ENCODE measurements around the gene ARHGEF16.

ARHGEF16 gene

GRCh38 chr1:3453891-3454810, at the start of gene ARHGEF16:
ARHGEF16 (plus strand) TSS chr1:3454665; CDS start chr1:3463085, 8,420 bp downstream.
- DNase-seq = no peak

GRCh38 chr1:3404801-3405200, 49.7 kb upstream of the ARHGEF16 start:
- no peak for DNase-seq

- no peak for DNase-seq
Observed at GRCh38 chr1:3405491-3405890, 49.0 kb upstream of the ARHGEF16 start.

- DNase-seq = no peak
Observed at GRCh38 chr1:3405974-3406867, 48.2 kb upstream of the ARHGEF16 start.

GRCh38 chr1:3407021-3407420, 47.4 kb upstream of the ARHGEF16 start:
- no peak for DNase-seq

GRCh38 chr1:3408751-3409266, 45.7 kb upstream of the ARHGEF16 start:
- DNase-seq = no peak

- no peak for DNase-seq
Observed at GRCh38 chr1:3409366-3410141, 44.9 kb upstream of the ARHGEF16 start.

GRCh38 chr1:3410142-3410925, 44.1 kb upstream of the ARHGEF16 start:
- DNase-seq = no peak

- DNase-seq = no peak
Observed at GRCh38 chr1:3411806-3412205, 42.7 kb upstream of the ARHGEF16 start.

- no peak for DNase-seq
Observed at GRCh38 chr1:3412376-3412775, 42.1 kb upstream of the ARHGEF16 start.

GRCh38 chr1:3413975-3414710, 40.3 kb upstream of the ARHGEF16 start:
- DNase-seq = no peak

GRCh38 chr1:3415260-3416090, 39.0 kb upstream of the ARHGEF16 start:
- no peak for DNase-seq

- no peak for DNase-seq
Observed at GRCh38 chr1:3417082-3417739, 37.3 kb upstream of the ARHGEF16 start.

- DNase-seq = no peak
Observed at GRCh38 chr1:3417934-3418333, 36.5 kb upstream of the ARHGEF16 start.

GRCh38 chr1:3418600-3418999, 35.9 kb upstream of the ARHGEF16 start:
- no peak for DNase-seq

GRCh38 chr1:3419415-3420204, 34.9 kb upstream of the ARHGEF16 start:
- no peak for DNase-seq

- DNase-seq = no peak
Observed at GRCh38 chr1:3420218-3420951, 34.1 kb upstream of the ARHGEF16 start.

GRCh38 chr1:3422638-3423037, 31.8 kb upstream of the ARHGEF16 start:
- DNase-seq = no peak
